ENCODE data around the gene KBTBD4.

DNA sequence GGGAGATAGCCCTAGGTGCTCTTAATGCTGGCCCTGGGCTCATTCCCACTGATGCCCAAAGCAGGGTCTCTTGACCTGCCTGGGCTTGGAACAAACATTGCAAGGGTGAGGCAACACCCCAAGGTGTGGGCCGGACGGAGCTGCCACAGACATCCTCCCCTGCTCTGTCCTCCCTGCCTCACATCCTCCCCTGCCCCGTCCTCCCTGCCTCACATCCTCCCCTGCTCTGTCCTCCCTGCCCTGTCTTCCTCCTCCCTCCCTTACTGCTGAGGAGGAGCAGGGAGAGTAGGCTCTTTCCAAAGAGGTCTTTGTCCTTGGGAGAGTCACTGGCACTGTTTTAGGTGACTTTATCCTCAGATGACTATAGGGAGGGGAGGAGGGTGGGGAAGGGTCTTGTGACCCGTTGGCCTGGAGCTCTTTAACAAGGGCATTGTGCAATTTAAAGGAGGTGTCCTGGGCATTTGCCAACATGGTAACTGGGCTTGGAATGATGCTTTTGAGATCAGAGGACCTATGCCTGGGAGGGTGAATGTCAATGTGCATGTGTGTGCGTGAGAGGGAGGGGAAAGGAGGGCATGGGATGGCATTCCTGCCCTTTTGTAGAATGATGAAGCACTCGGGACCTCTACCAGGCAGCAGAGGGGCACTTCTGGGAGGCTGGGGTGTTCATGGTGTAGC is 8.4 kb upstream of the KBTBD4 start:
- TF ChIP-seq CTCF (IDR thresholded peaks at IDR 0.05; ENCODE audit: low read depth, low read length), result no peak
- TF ChIP-seq MYC (IDR thresholded peaks at IDR 0.05; ENCODE audit: low read depth, low read length), result no peak
